GM12892 (cell line): ENCODE measurements around the gene VWA8.

Experiments used
- POLR2A ChIP-seq: IDR thresholded peaks from 2 replicates; pipeline ENCODE4 v1.6.1; 2011; ENCODE audit warnings: low read depth, low read length, control low read depth
- POLR2AphosphoS5 ChIP-seq: IDR thresholded peaks from 2 replicates; pipeline ENCODE4 v1.6.1; 2011; ENCODE audit warnings: low read depth, low read length, control low read depth
- TAF1 ChIP-seq: IDR thresholded peaks from 2 replicates; pipeline ENCODE4 v1.6.1; 2011; ENCODE audit warnings: low read depth, mild to moderate bottlenecking, control low read depth, low read length, borderline replicate concordance

DNA sequence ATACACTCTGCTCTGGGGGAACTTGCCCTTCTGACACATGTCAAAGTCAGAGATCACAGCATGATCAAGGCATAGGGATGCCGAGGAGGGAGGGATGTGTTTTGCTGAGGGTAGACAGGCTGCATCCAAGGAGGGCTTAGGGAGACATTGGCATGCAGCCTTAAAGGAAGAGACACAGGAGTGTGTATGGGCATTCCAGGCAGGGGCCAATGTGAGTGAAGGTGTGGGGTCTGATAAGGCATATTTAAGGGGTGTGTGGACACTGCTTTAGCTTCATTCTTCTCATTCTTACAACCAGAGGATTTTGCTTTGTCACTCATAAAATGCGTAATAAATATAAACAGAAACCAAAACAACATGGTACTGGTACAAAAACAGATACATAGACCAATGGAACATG, 310.2 kb downstream of the VWA8 start:
- no peak for TF ChIP-seq POLR2AphosphoS5
- TF ChIP-seq POLR2A, result no peak
- no peak for TF ChIP-seq TAF1
